ENCODE measurements around the gene GRIN1.

Gene GRIN1

GRCh38 chr9:137110147-137110910 lies 28.6 kb upstream of the GRIN1 start:
- H3K36me3 ChIP-seq (ENCODE audit: insufficient read depth, low read length) = peaks cover 21% of the 10 kb centered on the region; the same call in 1 of the 2 replicates
- H3K27ac ChIP-seq = no peak overlapping the region
- H3K4me3 ChIP-seq = no peak overlapping the region
- H3K9ac ChIP-seq (ENCODE audit: insufficient read length) = no peak overlapping the region
- TF ChIP-seq FOXP2 (optimal IDR thresholded peaks at IDR 0.05; ENCODE audit: control extremely low read depth, extremely low read length, insufficient read depth) = no peak
- TF ChIP-seq POLR2AphosphoS5 (IDR thresholded peaks at IDR 0.05; ENCODE audit: borderline replicate concordance, low read depth, low read length) = no peak
- no peak for TF ChIP-seq EZH2 (IDR thresholded peaks at IDR 0.05)
- DNase-seq (ENCODE audit: low read depth, low spot score) = no peak
- no peaks in the 10 kb centered on the region for H3K9me3 ChIP-seq (ENCODE audit: low read depth, low read length)

- H3K36me3 ChIP-seq (ENCODE audit: insufficient read depth, low read length) = peaks cover 19% of the 10 kb centered on the region; the same call in 1 of the 2 replicates
- no peaks in the 10 kb centered on the region for H3K9me3 ChIP-seq (ENCODE audit: low read depth, low read length)
- H3K27ac ChIP-seq = no peak overlapping the region
- TF ChIP-seq FOXP2 (optimal IDR thresholded peaks at IDR 0.05; ENCODE audit: control extremely low read depth, extremely low read length, insufficient read depth) (no peak), EZH2 (IDR thresholded peaks at IDR 0.05) (no peak), POLR2AphosphoS5 (IDR thresholded peaks at IDR 0.05; ENCODE audit: borderline replicate concordance, low read depth, low read length) (no peak)
- no peak overlapping the region for H3K4me3 ChIP-seq
- DNase-seq (ENCODE audit: low read depth, low spot score) = no peak
- no peak overlapping the region for H3K9ac ChIP-seq (ENCODE audit: insufficient read length)
Measured at GRCh38 chr9:137110911-137111787, 27.8 kb upstream of the GRIN1 start.

- no peak; the same call in 1 of the 2 replicates for TF ChIP-seq POLR2AphosphoS5 (IDR thresholded peaks at IDR 0.05; ENCODE audit: borderline replicate concordance, low read depth, low read length)
- no peak for TF ChIP-seq EZH2 (IDR thresholded peaks at IDR 0.05)
- TF ChIP-seq FOXP2 (optimal IDR thresholded peaks at IDR 0.05; ENCODE audit: control extremely low read depth, extremely low read length, insufficient read depth) = no peak
- no peak for DNase-seq (ENCODE audit: low read depth, low spot score)
- no peak overlapping the region for H3K4me3 ChIP-seq
- H3K9ac ChIP-seq (ENCODE audit: insufficient read length) = no peak overlapping the region
- H3K9me3 ChIP-seq (ENCODE audit: low read depth, low read length) = no peaks in the 10 kb centered on the region
- peaks cover 17% of the 10 kb centered on the region; the same call in 1 of the 2 replicates for H3K36me3 ChIP-seq (ENCODE audit: insufficient read depth, low read length)
- H3K27ac ChIP-seq = no peak overlapping the region
Measured at GRCh38 chr9:137111788-137112563, 27.0 kb upstream of the GRIN1 start.

DNA sequence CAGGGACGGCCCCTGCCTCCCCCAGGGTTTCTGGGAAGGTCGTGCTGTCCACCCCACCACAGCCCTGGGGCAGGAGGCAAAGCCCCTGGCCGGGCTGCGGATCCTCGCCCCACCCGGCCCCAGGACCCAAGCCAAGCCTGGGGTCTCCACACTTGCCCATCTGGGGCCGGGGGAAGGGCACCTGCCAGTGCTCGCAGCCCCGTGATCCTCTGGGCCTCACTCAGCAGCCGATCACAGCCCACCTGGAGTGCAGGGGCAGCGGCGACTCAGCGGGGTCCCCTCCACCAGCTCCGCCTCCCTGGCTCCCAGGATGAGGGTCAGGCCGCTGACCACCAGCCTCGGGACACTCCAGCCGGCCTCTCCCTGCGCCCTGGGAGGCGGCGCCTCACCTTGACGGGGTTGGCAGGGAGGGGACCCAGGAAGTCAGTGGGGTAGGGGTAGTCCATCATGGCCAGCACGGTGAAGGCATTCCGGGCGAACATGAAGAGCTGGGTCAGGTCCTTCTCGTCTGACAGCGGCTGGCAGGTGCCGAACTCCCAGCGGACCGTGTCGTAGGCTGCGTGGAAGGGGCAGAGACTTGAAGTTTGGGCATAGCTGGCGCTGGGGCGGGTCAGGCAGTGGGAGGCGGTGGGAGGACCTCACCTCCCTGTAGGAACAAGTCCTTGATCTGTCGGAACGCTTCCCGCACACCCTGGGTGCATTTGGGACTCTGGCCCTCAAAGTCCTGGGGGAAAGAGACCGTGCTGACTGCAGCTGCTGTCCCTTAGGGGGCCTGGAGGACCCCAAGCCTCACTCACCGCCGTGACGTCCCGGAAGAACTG lies 26.2 kb upstream of the GRIN1 start:
- H3K27ac ChIP-seq = no peak overlapping the region
- H3K9me3 ChIP-seq (ENCODE audit: low read depth, low read length) = no peaks in the 10 kb centered on the region
- no peak overlapping the region for H3K4me3 ChIP-seq
- peaks cover 14% of the 10 kb centered on the region; the same call in 1 of the 2 replicates for H3K36me3 ChIP-seq (ENCODE audit: insufficient read depth, low read length)
- TF ChIP-seq EZH2 (IDR thresholded peaks at IDR 0.05) = no peak
- no peak for TF ChIP-seq POLR2AphosphoS5 (IDR thresholded peaks at IDR 0.05; ENCODE audit: borderline replicate concordance, low read depth, low read length)
- TF ChIP-seq FOXP2 (optimal IDR thresholded peaks at IDR 0.05; ENCODE audit: control extremely low read depth, extremely low read length, insufficient read depth) = no peak
- no peak overlapping the region for H3K9ac ChIP-seq (ENCODE audit: insufficient read length)
- no peak for DNase-seq (ENCODE audit: low read depth, low spot score)

DNA sequence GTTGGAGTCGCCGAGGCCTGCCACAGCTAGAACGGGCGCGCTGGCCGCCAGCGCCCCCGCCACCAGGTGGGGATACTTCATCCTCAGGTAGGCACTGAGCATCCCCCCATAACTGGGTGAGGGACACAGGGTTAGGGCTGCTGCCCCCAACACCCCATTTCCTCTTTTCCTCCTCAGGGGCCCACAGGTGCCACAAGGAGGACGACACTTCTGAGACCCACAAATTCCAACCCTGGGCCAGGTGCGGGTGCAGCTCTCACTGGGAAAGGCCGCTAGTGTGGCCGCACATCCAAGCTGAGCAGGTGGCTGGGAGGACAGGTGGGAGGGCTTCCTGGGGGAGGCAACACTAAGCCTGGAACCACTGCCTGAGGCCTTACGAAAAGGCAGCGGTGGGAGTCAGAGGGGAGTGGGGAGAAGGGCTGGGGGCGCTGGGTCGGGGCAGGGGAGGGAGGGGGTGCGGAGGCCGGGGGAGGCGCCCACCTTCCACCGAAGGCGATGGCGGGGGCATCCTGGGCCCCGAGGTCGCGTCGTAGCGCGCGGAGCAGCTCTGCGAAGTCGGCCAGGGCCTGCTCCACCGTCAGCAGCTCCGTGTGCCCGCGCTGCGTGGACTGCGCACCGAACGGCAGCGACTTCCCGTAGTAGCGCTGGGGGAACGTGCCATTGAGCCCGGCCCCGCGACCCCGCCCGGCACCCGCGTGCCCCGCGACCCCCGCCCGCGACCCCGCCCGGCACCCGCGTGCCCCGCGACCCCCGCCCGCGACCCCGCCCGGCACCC lies 25.4 kb upstream of the GRIN1 start:
- H3K9ac ChIP-seq (ENCODE audit: insufficient read length) = no peak overlapping the region
- H3K4me3 ChIP-seq = peak overlapping the region; percentile 63
- DNase-seq (ENCODE audit: low read depth, low spot score) = no peak
- no peak overlapping the region for H3K27ac ChIP-seq
- no peak for TF ChIP-seq EZH2 (IDR thresholded peaks at IDR 0.05)
- TF ChIP-seq POLR2AphosphoS5 (IDR thresholded peaks at IDR 0.05; ENCODE audit: borderline replicate concordance, low read depth, low read length) = no peak
- TF ChIP-seq FOXP2 (optimal IDR thresholded peaks at IDR 0.05; ENCODE audit: control extremely low read depth, extremely low read length, insufficient read depth) = no peak
- H3K36me3 ChIP-seq (ENCODE audit: insufficient read depth, low read length) = peaks cover 9% of the 10 kb centered on the region; the same call in 1 of the 2 replicates
- no peaks in the 10 kb centered on the region for H3K9me3 ChIP-seq (ENCODE audit: low read depth, low read length)

- Histone ChIP-seq H3K36me3 (ENCODE audit: insufficient read depth, low read length) (peaks cover 9% of the 10 kb centered on the region; the same call in 1 of the 2 replicates), H3K9ac (ENCODE audit: insufficient read length) (peak overlapping the region; percentile 81), H3K27ac (no peak overlapping the region), H3K9me3 (ENCODE audit: low read depth, low read length) (no peaks in the 10 kb centered on the region), H3K4me3 (peak overlapping the region; percentile 87)
- TF ChIP-seq FOXP2 (optimal IDR thresholded peaks at IDR 0.05; ENCODE audit: control extremely low read depth, extremely low read length, insufficient read depth) (no peak), EZH2 (IDR thresholded peaks at IDR 0.05) (no peak), POLR2AphosphoS5 (IDR thresholded peaks at IDR 0.05; ENCODE audit: borderline replicate concordance, low read depth, low read length) (no peak)
- DNase-seq (ENCODE audit: low read depth, low spot score) = no peak
Measured at GRCh38 chr9:137114220-137114612, 24.7 kb upstream of the GRIN1 start.
